Mammary epithelial cell (primary cell): Measurements from ENCODE around the gene OR51A7.

Experiments used
- CTCF ChIP-seq, 2 donors: IDR thresholded peaks in 1 of 2; conservative IDR thresholded peaks in 1 of 2; 2 replicates each; pipeline ENCODE4 v1.5.1; 2011 to 2012; ENCODE audit warnings: inconsistent platforms in 2 of 2, low read length in 2 of 2, mild to moderate bottlenecking in 2 of 2, control low read depth in 1 of 2, low read depth in 1 of 2; ENCODE audit not compliant: insufficient read depth in 1 of 2; ENCODE audit errors: extremely low read depth in 1 of 2
- EZH2 ChIP-seq: IDR thresholded peaks from 2 replicates; pipeline ENCODE4 v1.6.1; 2012; ENCODE audit warnings: low read length, inconsistent platforms, borderline replicate concordance

GRCh38 chr11:4884361-4884760, 19.2 kb upstream of the OR51A7 start:
- no peak for TF ChIP-seq CTCF (conservative IDR thresholded peaks at IDR 0.05 in 1 of 2, IDR thresholded peaks at IDR 0.05 in 1 of 2; ENCODE audit: extremely low read depth in 1 of 2, insufficient read depth in 1 of 2, low read depth in 1 of 2, low read length in 2 of 2)
- no peak for TF ChIP-seq EZH2
